KBM-7 (cell line): Measurements from ENCODE around the gene KIF11.
"Not testable (repeated sequence)": the region's sequence is repeated elsewhere in the genome, so short reads cannot be mapped to it uniquely, and the experiment has no call there.

Source experiments
- DNase-seq: peaks from one replicate; pipeline ENCODE4 v3.0.0-alpha.2; 2015
- in situ Hi-C: fragments of 300-500 bp; cut with MboI; formaldehyde crosslinking; loops from 2 replicates; pipeline ENCODE4 v1.14.3; 2020; ENCODE audit warnings: low sequenced_read_pairs, low pct_unique_long_range_greater_than_20kb, mixed read lengths

The KIF11 gene

DNA sequence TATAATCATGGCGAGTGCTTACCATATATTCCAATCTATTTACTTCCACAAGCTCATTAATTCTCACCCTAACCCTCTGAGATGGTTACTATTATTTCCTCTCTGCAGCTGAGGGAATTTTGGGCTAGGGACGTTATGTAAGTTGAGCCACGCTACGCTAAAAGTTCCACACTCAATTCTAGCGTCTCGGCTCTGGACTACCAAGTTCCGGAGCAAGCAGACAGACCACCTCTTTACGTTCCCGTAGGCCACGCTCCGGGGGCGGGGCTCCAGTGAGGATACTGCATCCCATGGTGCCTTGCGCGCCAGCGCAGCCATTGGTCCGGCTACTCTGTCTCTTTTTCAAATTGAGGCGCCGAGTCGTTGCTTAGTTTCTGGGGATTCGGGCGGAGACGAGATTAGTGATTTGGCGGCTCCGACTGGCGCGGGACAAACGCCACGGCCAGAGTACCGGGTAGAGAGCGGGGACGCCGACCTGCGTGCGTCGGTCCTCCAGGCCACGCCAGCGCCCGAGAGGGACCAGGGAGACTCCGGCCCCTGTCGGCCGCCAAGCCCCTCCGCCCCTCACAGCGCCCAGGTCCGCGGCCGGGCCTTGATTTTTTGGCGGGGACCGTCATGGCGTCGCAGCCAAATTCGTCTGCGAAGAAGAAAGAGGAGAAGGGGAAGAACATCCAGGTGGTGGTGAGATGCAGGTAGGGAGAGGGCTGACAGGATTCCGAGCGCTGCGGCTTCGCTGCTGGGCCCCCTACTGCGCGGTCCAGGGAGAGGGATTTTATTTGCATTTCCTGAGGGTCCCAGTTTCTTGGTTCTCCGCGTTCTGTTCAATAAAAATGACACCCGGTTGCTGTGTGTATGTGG, at the start of gene KIF11:
Gene KIF11, plus strand, starts transcription at position 370 of the 858 bp plus-strand sequence. Its CDS starts 246 bp downstream, at position 616.
- in situ Hi-C loops = no loop called here
- DNase-seq = peak; percentile 97

- DNase-seq = peak; percentile 89
- in situ Hi-C loops = no loop called here
Measured at GRCh38 chr10:92544296-92544695, 48.6 kb upstream of the KIF11 start.

DNA sequence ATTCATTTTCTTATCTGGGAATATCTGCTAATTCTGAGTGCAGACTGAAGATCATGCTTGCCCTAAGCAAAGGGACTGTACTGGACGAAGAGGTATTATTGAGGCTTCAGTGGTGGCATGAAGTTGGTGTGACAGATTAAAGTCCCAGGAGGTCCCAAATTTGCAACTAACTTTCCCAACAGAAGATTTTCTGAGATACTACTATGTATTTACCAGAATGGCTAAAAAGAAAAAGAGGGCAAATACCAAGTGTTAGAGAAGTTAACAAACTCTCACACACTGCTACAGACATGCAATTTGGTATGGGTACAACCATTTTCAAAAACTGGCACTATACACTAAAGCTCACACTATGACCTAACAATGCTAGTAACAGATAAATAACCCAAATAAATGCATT, 47.4 kb upstream of the KIF11 start:
- in situ Hi-C loops = no loop called here
- no peak for DNase-seq

DNA sequence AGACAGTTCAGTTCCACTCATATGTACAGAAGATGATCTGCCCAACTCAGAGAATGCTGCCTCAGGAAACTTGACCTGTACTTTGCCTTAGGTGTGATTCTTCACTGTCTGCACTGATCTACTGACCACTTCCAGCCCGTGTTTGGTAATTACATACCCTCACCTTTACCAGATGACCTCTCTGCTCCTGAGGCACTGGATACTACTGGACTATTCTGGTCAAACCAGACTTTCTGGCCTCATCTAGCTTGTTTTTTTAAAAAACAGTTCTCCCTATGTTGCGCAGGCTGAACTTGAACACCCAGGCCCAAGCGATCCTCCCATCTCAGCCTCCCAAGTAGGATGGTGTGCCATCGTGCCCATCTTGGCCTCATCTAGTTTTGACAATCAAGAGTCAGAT, 45.3 kb upstream of the KIF11 start:
- DNase-seq = no peak
- in situ Hi-C loops = no loop called here

- no peak for DNase-seq
- in situ Hi-C loops = no loop called here
Measured at GRCh38 chr10:92550924-92551323, 42.0 kb upstream of the KIF11 start.

- in situ Hi-C loops = no loop called here
- no peak for DNase-seq
Measured at GRCh38 chr10:92552310-92552709, 40.6 kb upstream of the KIF11 start.

DNA sequence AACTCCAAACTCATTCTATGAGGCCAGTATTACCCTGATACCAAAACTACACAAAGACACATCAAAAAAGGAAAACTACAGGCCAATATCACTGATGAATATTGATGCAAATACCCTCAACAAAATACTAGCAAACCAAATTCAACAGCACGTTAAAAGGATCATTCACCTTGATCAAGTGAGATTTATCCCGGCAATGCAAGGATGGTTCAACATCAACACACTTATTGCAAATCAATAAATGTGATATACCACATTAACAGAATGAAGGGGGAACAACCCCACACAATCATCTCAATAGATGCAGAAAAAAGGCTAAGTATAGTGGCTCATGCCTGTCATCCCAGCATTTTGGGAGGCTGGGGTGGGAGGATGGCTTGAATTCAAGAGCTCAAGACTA, 39.0 kb upstream of the KIF11 start:
- DNase-seq = no peak
- in situ Hi-C loops = no loop called here

DNA sequence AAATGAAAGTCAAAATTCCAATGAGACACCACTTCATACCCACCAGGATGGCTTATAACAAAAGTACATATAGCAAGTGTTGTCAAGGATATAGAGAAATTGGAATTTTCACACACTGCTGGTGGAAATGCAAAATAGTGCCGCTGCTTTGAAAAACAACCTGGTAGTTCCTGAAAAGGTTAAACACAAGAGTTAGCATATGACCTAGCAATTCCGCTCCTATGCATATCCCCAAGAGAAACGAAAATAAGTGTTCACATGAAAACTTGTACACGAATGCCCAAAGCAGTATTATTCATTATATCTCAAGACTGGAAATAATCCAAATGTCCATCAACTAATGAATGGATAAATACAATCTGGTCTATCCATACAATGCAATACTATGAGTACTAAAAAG, 33.9 kb upstream of the KIF11 start:
- DNase-seq = no peak
- in situ Hi-C loops = no loop called here

GRCh38 chr10:92562424-92562823, 30.5 kb upstream of the KIF11 start:
- in situ Hi-C loops = no loop called here
- DNase-seq = no peak

- DNase-seq = no peak
- in situ Hi-C loops = no loop called here
Measured at GRCh38 chr10:92567952-92568600, 24.9 kb upstream of the KIF11 start.

DNA sequence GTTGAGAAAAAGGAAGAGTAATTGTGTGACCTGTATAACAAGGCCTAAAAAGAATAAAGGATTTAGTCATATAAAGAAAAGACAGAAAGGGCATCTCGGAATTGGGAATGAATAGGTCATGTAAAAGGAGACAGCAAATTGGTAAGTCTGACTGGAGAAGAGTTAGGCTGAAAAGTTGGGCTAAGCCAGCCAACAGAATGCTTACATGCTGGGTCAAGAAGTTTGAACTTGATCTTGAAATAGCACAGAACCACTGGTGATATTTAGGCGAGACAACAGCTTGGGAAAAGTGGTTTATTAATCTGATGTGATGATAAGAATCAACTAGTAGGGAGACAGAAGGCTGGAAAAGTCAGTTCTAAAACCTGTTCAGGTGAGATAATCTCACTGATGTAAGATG, 23.9 kb upstream of the KIF11 start:
- no peak for DNase-seq
- in situ Hi-C loops = no loop called here

- DNase-seq, in situ Hi-C loops: not testable (repeated sequence)
Measured at GRCh38 chr10:92569663-92570062, 23.3 kb upstream of the KIF11 start.

- DNase-seq = no peak
- in situ Hi-C loops = no loop called here
Measured at GRCh38 chr10:92571649-92572048, 21.3 kb upstream of the KIF11 start.

GRCh38 chr10:92572362-92573090, 20.4 kb upstream of the KIF11 start:
- DNase-seq = peak; percentile 17
- in situ Hi-C loops = no loop called here

GRCh38 chr10:92573091-92573797, 19.7 kb upstream of the KIF11 start:
- in situ Hi-C loops = no loop called here

GRCh38 chr10:92573798-92574547, 19.0 kb upstream of the KIF11 start, which contains the start of gene IDE:
Gene IDE (minus strand): TSS chr10:92574093. CDS start chr10:92574019, 74 bp downstream.
- in situ Hi-C loops = no loop called here
- DNase-seq = peak; percentile 90

More at GRCh38 chr10:92573091-92573797, 19.7 kb upstream of the KIF11 start:
- DNase-seq = peak; percentile 44

DNA sequence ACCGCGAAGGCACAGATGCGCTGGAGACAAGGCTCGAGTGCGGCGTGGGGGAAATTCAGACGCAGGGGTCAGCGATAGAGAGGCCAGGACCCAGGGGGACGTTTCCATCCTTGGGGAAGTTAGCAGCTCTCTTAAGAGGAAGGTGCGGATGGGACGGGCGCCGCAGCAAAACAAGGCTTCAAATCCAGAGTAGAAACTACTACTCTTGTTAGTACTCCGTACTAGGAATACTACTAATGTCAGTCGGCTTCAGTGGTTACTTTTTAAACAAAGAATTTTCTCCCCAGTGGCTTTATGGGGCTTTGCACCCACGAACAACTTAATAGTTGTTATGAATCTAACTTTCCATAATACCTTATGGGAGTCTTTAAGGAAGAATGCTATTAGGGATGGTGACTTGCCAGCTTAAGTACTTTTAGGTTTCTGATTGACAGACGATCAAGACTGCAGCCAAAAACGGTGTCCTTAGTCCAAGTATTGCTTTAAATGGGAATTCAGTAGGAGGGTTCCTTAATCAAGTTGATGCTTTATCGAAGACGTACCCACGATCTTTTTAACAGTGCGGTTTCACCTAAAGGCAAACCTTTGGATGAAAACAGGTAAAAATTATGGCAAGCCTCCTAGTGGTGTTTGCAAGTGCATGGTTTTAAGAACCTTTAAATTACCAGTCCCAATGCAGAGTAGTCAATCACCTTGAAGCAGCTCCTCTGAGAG, 18.2 kb upstream of the KIF11 start:
- DNase-seq = no peak
- in situ Hi-C loops = no loop called here

GRCh38 chr10:92575961-92576360, 17.0 kb upstream of the KIF11 start:
- DNase-seq = peak; percentile 64
- in situ Hi-C loops = no loop called here
